ENCODE results near the gene SLC24A4.

Gene SLC24A4

GRCh38 chr14:92507174-92507768 lies 184.3 kb downstream of the SLC24A4 start:
- no peak for DNase-seq

- DNase-seq, result no peak
These were observed 188.0 kb downstream of the SLC24A4 start for GRCh38 chr14:92510972-92511371.

- no peak for DNase-seq
These were observed 188.7 kb downstream of the SLC24A4 start for GRCh38 chr14:92511453-92512238.

GRCh38 chr14:92512807-92513203 lies 189.8 kb downstream of the SLC24A4 start:
- no peak for DNase-seq

- peak; percentile 12 for DNase-seq
These were observed 190.4 kb downstream of the SLC24A4 start, which contains the start of gene RIN3 for GRCh38 chr14:92513204-92513965. TSS of gene RIN3 (plus strand) at chr14:92513781. CDS start at chr14:92513933, 152 bp downstream.

- peak; percentile 15 for DNase-seq
These were observed 191.2 kb downstream of the SLC24A4 start for GRCh38 chr14:92513966-92514843.

- DNase-seq, result no peak
These were observed 192.0 kb downstream of the SLC24A4 start for GRCh38 chr14:92514844-92515514.

- DNase-seq, result peak; percentile 10
These were observed 192.8 kb downstream of the SLC24A4 start for GRCh38 chr14:92515546-92516343.

- no peak for DNase-seq
These were observed 193.5 kb downstream of the SLC24A4 start for GRCh38 chr14:92516344-92516965.

GRCh38 chr14:92516966-92517506 lies 194.1 kb downstream of the SLC24A4 start:
- no peak for DNase-seq

- no peak for DNase-seq
These were observed 194.8 kb downstream of the SLC24A4 start for GRCh38 chr14:92517761-92518160.

- DNase-seq, result no peak
These were observed 196.5 kb downstream of the SLC24A4 start for GRCh38 chr14:92519246-92520101.

GRCh38 chr14:92520102-92521057 lies 197.4 kb downstream of the SLC24A4 start:
- no peak for DNase-seq

- no peak for DNase-seq
These were observed 198.1 kb downstream of the SLC24A4 start for GRCh38 chr14:92521058-92521415.

GRCh38 chr14:92523752-92524151 lies 200.8 kb downstream of the SLC24A4 start:
- DNase-seq, result no peak

- peak; percentile 23 for DNase-seq
These were observed 201.7 kb downstream of the SLC24A4 start for GRCh38 chr14:92524602-92525185.

- no peak for DNase-seq
These were observed 202.5 kb downstream of the SLC24A4 start for GRCh38 chr14:92525322-92526095.
